Keratinocyte (primary cell): ENCODE results near the gene KIFC3.

Experiments used
- CTCF ChIP-seq, 3 experiments: IDR thresholded peaks in 1 of 3; conservative IDR thresholded peaks in 1 of 3; optimal IDR thresholded peaks in 1 of 3; 2 replicates in 2 of 3; 3 replicates in 1 of 3; pipeline versions ENCODE3 to v1.5.1; 2011; ENCODE audit warnings: low read length in 3 of 3, mild to moderate bottlenecking in 3 of 3, moderate library complexity in 2 of 3, control low read depth in 1 of 3, inconsistent platforms in 1 of 3; ENCODE audit not compliant: insufficient read depth in 2 of 3; ENCODE audit errors: extremely low read depth in 1 of 3
- EZH2 ChIP-seq: IDR thresholded peaks from one replicate; pipeline ENCODE4 v1.6.1; 2012; ENCODE audit warnings: inconsistent platforms, mild to moderate bottlenecking, low read length, moderate library complexity

GRCh38 chr16:57791195-57791892, 10.9 kb downstream of the KIFC3 start:
- no peak for TF ChIP-seq EZH2
- no peak for TF ChIP-seq CTCF (optimal IDR thresholded peaks at IDR 0.05 in 1 of 3, IDR thresholded peaks at IDR 0.05 in 1 of 3, conservative IDR thresholded peaks at IDR 0.05 in 1 of 3; ENCODE audit: extremely low read depth in 1 of 3, insufficient read depth in 2 of 3, low read length in 3 of 3)
